Raji (cell line): ENCODE data around the gene CLNS1A.

Source experiments
- POLR2A ChIP-seq: IDR thresholded peaks from 2 replicates; pipeline ENCODE4 v1.6.1; 2011; ENCODE audit warnings: low read depth, low read length, control low read depth; ENCODE audit not compliant: insufficient read depth

The CLNS1A gene

GRCh38 chr11:77644887-77645286, 7.3 kb upstream of the CLNS1A start:
- no peak for TF ChIP-seq POLR2A

GRCh38 chr11:77642228-77642627, 4.6 kb upstream of the CLNS1A start:
- TF ChIP-seq POLR2A = no peak

- no peak for TF ChIP-seq POLR2A
Observed at GRCh38 chr11:77636731-77637344, 756 bp downstream of the CLNS1A start.

GRCh38 chr11:77630157-77630710, 7.4 kb downstream of the CLNS1A start:
- no peak for TF ChIP-seq POLR2A

- TF ChIP-seq POLR2A = no peak
Observed at GRCh38 chr11:77619576-77620198, 17.9 kb downstream of the CLNS1A start.

GRCh38 chr11:77617892-77618291, 19.7 kb downstream of the CLNS1A start:
- TF ChIP-seq POLR2A = no peak

- TF ChIP-seq POLR2A = no peak
Observed at GRCh38 chr11:77611921-77612320, 25.7 kb downstream of the CLNS1A start.

- no peak for TF ChIP-seq POLR2A
Observed at GRCh38 chr11:77609234-77609633, 28.4 kb downstream of the CLNS1A start.

- TF ChIP-seq POLR2A = no peak
Observed at GRCh38 chr11:77604281-77604680, 33.3 kb downstream of the CLNS1A start.

- TF ChIP-seq POLR2A = no peak
Observed at GRCh38 chr11:77602381-77603088, 35.1 kb downstream of the CLNS1A start.

GRCh38 chr11:77598195-77598594, 39.4 kb downstream of the CLNS1A start:
- TF ChIP-seq POLR2A = no peak

- no peak for TF ChIP-seq POLR2A
Observed at GRCh38 chr11:77596626-77597025, 41.0 kb downstream of the CLNS1A start.

- no peak for TF ChIP-seq POLR2A
Observed at GRCh38 chr11:77593883-77594282, 43.7 kb downstream of the CLNS1A start.

- no peak for TF ChIP-seq POLR2A
Observed at GRCh38 chr11:77592727-77593126, 44.9 kb downstream of the CLNS1A start.

- TF ChIP-seq POLR2A = no peak
Observed at GRCh38 chr11:77590194-77590782, 47.3 kb downstream of the CLNS1A start.
